Stomach (tissue), 4 donors: ENCODE results near the gene RHOT1.

Source experiments
- POLR2AphosphoS5 ChIP-seq, 3 donors: sonication (generic); formaldehyde crosslinking; IDR thresholded peaks; one replicate each; pipeline ENCODE4 v1.6.1; 2016; ENCODE audit warnings: antibody characterized with exemption in 3 of 3
- TF ChIP-seq, protein P1 (sequence below), 7 experiments: fragments of 450-650 bp in 4 of 7; fragments of 200-600 bp in 3 of 7; sonication (generic) in 3 of 7; IDR thresholded peaks; one replicate each; pipeline ENCODE4 v1.5.1; 2016 to 2019; ENCODE audit warnings: antibody characterized with exemption in 7 of 7, control low read depth in 2 of 7, mild to moderate bottlenecking in 1 of 7

DNA sequence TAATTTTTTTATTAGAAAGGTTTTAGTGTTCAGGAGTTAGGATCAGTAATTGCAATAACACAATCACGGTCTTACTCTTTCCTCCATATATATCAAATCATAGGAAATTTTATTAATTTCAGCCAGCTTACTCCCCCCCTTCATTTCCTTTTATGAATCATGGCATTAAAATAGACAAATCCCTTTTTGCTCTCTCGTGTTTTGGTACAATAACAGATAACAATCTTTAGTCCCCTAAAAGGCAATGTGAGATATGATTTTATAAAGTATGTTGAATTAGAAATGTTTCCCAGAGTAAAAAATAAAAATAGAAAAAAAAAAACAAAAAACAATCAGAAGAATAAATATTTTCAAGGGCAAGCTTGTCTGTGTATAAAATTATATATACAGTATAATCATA, 42.6 kb upstream of the RHOT1 start:
- TF ChIP-seq, protein P1, sequence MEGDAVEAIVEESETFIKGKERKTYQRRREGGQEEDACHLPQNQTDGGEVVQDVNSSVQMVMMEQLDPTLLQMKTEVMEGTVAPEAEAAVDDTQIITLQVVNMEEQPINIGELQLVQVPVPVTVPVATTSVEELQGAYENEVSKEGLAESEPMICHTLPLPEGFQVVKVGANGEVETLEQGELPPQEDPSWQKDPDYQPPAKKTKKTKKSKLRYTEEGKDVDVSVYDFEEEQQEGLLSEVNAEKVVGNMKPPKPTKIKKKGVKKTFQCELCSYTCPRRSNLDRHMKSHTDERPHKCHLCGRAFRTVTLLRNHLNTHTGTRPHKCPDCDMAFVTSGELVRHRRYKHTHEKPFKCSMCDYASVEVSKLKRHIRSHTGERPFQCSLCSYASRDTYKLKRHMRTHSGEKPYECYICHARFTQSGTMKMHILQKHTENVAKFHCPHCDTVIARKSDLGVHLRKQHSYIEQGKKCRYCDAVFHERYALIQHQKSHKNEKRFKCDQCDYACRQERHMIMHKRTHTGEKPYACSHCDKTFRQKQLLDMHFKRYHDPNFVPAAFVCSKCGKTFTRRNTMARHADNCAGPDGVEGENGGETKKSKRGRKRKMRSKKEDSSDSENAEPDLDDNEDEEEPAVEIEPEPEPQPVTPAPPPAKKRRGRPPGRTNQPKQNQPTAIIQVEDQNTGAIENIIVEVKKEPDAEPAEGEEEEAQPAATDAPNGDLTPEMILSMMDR (IDR thresholded peaks at IDR 0.05), result no peak
- no peak for TF ChIP-seq POLR2AphosphoS5 (IDR thresholded peaks at IDR 0.05)
